Cardiac muscle cell (in vitro differentiated cells and primary cell): ENCODE measurements around the gene PRR36. TPM values are rescaled to one million over a fixed set of nuclear protein-coding genes. Genes with fewer than 3 reads are reported as not detected.

ENCODE experiments used
- DNase-seq, 2 donors: peaks; one replicate each; pipeline versions ENCODE4 v3.0.0 to v3.0.0-alpha.2; 2010 to 2017; ENCODE audit warnings: low read depth in 1 of 2, low spot score in 1 of 2
- H3K27ac ChIP-seq: fragments of 200-600 bp; sonication (generic); 2 replicates; pipeline ENCODE4 v1.5.1; 2016
- H3K27me3 ChIP-seq: fragments of 200-600 bp; sonication (generic); 2 replicates; pipeline ENCODE4 v1.6.0; 2016; ENCODE audit warnings: control low read depth
- H3K36me3 ChIP-seq: fragments of 200-600 bp; sonication (generic); 2 replicates; pipeline ENCODE4 v1.5.1; 2016; ENCODE audit warnings: control low read depth
- H3K4me1 ChIP-seq: fragments of 200-600 bp; sonication (generic); 2 replicates; pipeline ENCODE4 v1.8.1; 2017; ENCODE audit warnings: low read depth, mild to moderate bottlenecking, mixed run types
- H3K4me3 ChIP-seq: fragments of 200-600 bp; sonication (generic); 2 replicates; pipeline ENCODE4 v1.5.1; 2016; ENCODE audit warnings: mild to moderate bottlenecking
- H3K9me3 ChIP-seq: fragments of 200-600 bp; sonication (generic); 2 replicates; pipeline ENCODE4 v1.5.1; 2017; ENCODE audit warnings: low read depth, mild to moderate bottlenecking, control low read depth
- polyA plus RNA-seq: library from polyadenylated mRNA; unstranded; fragments of >200 nt; fragmentation: Nextera tagmentation; extraction: Ambion mirVana; gene quantifications from 2 replicates; pipeline ENCODE4 v1.2.1, GENCODE V29; 2016
- total RNA-seq: library from RNA; depleted of rRNA; stranded (reverse); fragments of >200 nt; gene quantifications from 2 replicates; pipeline ENCODE4 v1.2.3, GENCODE V29; 2016
- TF ChIP-seq, protein P1 (sequence below): IDR thresholded peaks from 2 replicates; pipeline ENCODE4 v1.5.1; 2012; ENCODE audit warnings: low read depth, mild to moderate bottlenecking, low read length

PRR36 gene
- total and polyA plus RNA-seq, 2 experiments from 2014 or later: 6.1 to 6.2 TPM

DNA sequence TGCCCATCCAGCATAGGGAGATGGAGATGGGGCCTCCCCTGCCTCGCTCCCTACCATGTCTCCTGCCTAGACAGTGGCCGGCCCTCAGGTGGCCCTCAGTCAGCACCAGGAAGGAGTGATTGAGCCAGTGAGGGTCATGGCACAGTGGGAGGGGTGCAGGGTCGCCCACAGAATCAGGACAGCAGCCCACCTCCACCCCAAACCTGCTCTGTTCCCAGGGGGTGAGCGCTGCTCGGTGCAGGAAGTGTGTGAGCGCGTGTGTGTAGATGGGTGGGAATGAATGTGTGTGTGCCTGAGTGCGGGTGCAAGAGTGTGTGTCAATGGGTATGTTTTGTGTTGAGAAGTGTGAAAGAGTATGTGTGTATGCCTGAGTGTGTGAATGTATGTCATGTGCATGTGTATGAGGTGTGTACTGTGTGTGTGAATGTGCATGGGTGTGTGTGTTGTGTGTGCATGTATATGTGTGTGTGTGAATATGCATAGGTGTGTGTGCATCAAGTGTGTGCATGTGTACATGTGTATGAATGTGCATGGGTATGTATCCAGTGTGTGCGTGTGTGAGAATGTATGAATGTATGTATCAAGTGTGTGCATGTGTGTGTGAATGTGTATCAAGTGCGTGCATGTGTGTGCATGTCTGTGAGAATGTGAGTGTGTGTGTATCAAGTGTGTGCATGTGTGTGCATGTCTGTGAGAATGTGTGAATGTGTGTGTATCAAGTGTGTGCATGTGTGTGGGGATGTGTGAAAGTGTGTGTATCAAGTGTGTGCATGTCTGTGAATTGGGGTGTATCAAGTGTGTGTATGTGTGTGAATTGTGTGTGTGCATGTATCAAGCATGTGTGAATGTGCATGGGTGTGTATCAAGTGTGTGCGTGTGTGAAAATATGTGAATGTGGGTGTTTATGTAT, 32.2 kb downstream of the PRR36 start:
- Histone ChIP-seq H3K4me1 (peaks cover 13% of the 10 kb centered on the region), H3K36me3 (no peaks in the 10 kb centered on the region), H3K4me3 (no peak overlapping the region), H3K27me3 (no peaks in the 10 kb centered on the region), H3K27ac (no peak overlapping the region), H3K9me3 (no peaks in the 10 kb centered on the region)
- TF ChIP-seq, protein P1, sequence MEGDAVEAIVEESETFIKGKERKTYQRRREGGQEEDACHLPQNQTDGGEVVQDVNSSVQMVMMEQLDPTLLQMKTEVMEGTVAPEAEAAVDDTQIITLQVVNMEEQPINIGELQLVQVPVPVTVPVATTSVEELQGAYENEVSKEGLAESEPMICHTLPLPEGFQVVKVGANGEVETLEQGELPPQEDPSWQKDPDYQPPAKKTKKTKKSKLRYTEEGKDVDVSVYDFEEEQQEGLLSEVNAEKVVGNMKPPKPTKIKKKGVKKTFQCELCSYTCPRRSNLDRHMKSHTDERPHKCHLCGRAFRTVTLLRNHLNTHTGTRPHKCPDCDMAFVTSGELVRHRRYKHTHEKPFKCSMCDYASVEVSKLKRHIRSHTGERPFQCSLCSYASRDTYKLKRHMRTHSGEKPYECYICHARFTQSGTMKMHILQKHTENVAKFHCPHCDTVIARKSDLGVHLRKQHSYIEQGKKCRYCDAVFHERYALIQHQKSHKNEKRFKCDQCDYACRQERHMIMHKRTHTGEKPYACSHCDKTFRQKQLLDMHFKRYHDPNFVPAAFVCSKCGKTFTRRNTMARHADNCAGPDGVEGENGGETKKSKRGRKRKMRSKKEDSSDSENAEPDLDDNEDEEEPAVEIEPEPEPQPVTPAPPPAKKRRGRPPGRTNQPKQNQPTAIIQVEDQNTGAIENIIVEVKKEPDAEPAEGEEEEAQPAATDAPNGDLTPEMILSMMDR: no peak
- no peak for DNase-seq

DNA sequence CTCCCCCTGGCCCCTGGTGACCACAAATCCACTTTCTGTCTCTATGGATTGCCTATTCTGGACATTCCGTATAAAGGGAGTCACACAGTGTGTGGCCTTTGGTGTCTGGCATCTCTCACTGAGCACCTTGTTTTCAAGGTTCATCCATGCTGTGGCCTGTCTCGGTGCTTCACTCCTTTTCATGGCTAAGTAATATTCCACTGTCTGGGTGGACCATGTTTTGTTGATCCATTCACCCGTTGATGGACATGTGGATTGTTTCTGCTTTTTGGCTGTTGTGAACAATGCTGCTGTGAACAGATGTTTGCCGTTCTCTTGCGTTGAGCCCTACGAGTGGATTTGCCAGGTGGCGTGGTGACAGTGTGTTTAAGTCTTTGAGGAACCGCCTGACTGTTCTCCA, 33.6 kb downstream of the PRR36 start:
- Histone ChIP-seq H3K27me3 (no peaks in the 10 kb centered on the region), H3K4me1 (peaks cover 13% of the 10 kb centered on the region), H3K27ac (no peak overlapping the region), H3K4me3 (no peak overlapping the region), H3K36me3 (no peaks in the 10 kb centered on the region), H3K9me3 (no peaks in the 10 kb centered on the region)
- no peak for DNase-seq
- TF ChIP-seq, protein P1: no peak

DNA sequence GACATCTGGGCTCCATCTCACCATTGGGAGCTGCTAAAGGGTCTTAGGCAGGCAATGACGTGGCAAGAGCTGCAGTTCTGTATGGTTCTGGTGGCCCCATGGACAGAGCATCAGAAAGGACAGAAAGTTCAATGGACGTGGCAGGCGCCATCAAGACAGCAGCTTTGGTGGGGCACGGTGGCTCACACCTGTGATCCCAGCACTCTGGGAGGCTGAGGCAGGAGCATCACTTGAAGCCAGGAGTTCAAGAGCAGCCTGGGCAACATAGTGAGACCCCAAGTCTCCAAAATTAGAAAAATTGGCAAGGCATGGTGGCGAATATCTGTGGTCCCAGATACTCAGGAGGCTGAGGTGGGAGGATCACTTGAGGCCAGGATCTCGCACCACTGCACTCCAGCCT, 34.7 kb downstream of the PRR36 start:
- H3K4me1 ChIP-seq: peaks cover 1% of the 10 kb centered on the region
- no peaks in the 10 kb centered on the region for H3K36me3 ChIP-seq
- H3K9me3 ChIP-seq: no peaks in the 10 kb centered on the region
- DNase-seq: no peak
- no peak overlapping the region for H3K27ac ChIP-seq
- TF ChIP-seq, protein P1: no peak
- H3K4me3 ChIP-seq: no peak overlapping the region
- no peaks in the 10 kb centered on the region for H3K27me3 ChIP-seq

DNA sequence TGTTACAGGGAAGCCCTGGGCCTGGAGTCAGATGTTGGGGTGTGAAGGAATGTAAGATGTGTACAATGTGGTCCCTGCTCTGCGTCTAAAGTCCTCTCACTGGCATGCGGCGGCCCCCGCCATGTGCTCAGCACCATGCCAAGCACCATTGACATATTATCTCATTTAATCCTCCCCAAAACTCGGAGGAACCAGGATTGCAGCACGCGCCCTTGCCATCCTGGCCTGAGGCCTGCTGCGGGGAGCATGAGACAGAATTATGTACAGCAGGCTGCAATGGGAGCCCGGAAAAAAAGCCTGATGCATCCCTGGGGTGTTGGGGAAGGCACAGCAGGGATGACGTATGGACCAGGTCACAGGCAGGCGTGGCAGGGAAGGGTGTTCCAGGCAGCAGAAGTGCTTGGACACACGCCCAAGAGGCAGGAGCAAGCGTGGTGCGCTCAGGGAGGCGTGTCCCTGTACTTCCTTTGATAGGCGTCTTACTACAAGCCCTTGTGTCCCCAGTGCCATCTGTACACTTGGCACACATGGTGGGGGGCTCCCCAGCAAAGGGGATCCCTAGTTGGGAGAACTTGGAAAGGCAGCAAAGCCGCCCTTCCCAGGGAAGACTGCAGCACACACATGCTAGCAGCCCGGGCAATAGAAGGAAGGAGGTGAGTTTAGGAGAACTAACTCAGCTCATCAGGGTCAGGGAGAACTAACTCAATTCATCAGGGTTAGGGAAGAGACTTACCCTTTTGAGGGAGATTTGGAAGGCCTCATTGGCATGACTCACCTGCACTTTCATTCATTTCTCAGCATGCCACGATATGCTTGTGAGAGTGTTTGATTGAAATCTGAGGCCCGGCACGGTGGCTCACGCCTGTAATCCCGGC, 40.7 kb downstream of the PRR36 start:
- no peak overlapping the region for H3K27ac ChIP-seq
- H3K36me3 ChIP-seq: no peaks in the 10 kb centered on the region
- TF ChIP-seq, protein P1: no peak
- no peaks in the 10 kb centered on the region for H3K9me3 ChIP-seq
- H3K4me3 ChIP-seq: no peak overlapping the region
- DNase-seq: peak in 1 of 2 donors; percentile 79
- H3K27me3 ChIP-seq: no peaks in the 10 kb centered on the region
- H3K4me1 ChIP-seq: peaks cover 2% of the 10 kb centered on the region

DNA sequence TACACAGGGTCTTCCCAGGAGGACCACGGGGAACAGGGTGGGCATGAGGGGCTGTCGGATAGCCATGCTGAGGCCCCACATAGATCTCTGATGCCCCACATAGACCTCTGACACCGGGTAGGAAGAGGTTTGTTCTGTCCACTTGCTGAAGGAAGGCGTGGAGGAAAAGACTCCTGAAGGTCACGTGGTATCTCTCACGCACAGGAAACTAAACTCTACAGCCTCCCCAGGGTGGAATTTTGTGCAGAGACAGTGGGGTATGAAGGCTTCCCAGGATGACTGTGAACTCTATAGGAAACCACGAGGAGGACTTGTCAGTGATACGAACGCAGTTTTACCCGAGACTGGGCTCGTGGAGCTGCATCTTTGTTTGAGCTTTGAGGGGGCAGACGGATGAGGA, 41.4 kb downstream of the PRR36 start:
- Histone ChIP-seq H3K36me3 (no peaks in the 10 kb centered on the region), H3K27me3 (peaks cover 6% of the 10 kb centered on the region), H3K4me3 (no peak overlapping the region), H3K27ac (no peak overlapping the region), H3K9me3 (no peaks in the 10 kb centered on the region), H3K4me1 (peaks cover 2% of the 10 kb centered on the region)
- TF ChIP-seq, protein P1: no peak
- DNase-seq: peak in 1 of 2 donors; percentile 21
